ENCODE measurements around the gene HS3ST5. TPM values are rescaled to one million over a fixed set of nuclear protein-coding genes. Genes with fewer than 3 reads are reported as not detected.

The HS3ST5 gene
- total and polyA plus RNA-seq, 2 donors (not counting 3 experiments of a cell fraction or from before 2014, with no cell fraction given), result not detected

DNA sequence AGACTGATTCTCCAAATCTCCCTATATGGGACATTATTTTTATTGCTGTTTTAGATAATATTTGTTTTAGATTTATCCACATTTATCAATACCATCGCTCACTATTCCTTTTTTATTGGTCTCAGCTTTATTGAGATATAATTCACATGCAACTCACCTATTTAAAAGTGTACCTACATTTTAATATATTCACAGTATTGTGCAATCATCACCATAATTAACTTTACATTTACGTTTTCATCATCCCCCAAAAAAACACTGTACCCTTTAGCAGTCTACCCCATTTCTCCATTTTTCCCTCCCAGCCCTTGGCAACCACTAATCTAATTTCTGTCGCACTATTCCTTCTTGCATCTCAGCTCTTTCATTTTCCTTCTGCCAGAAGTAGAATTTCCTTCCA lies 261.1 kb downstream of the HS3ST5 start:
- TF ChIP-seq EZH2 (IDR thresholded peaks at IDR 0.05; ENCODE audit: borderline replicate concordance, low read depth, low read length, severe bottlenecking), result no peak
- no peak for TF ChIP-seq POLR2AphosphoS5 (IDR thresholded peaks at IDR 0.05; ENCODE audit: insufficient read depth, low read depth, low read length)
- no peak for TF ChIP-seq JUN (IDR thresholded peaks at IDR 0.05; ENCODE audit: borderline replicate concordance, insufficient read depth, insufficient read length, low read depth)
- no peak for TF ChIP-seq FOS (IDR thresholded peaks at IDR 0.05; ENCODE audit: borderline replicate concordance, insufficient read depth, low read length)
- TF ChIP-seq POLR2A (IDR thresholded peaks at IDR 0.05; ENCODE audit: low read depth, low read length), result no peak
- TF ChIP-seq, protein P1, sequence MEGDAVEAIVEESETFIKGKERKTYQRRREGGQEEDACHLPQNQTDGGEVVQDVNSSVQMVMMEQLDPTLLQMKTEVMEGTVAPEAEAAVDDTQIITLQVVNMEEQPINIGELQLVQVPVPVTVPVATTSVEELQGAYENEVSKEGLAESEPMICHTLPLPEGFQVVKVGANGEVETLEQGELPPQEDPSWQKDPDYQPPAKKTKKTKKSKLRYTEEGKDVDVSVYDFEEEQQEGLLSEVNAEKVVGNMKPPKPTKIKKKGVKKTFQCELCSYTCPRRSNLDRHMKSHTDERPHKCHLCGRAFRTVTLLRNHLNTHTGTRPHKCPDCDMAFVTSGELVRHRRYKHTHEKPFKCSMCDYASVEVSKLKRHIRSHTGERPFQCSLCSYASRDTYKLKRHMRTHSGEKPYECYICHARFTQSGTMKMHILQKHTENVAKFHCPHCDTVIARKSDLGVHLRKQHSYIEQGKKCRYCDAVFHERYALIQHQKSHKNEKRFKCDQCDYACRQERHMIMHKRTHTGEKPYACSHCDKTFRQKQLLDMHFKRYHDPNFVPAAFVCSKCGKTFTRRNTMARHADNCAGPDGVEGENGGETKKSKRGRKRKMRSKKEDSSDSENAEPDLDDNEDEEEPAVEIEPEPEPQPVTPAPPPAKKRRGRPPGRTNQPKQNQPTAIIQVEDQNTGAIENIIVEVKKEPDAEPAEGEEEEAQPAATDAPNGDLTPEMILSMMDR (IDR thresholded peaks at IDR 0.05; ENCODE audit: extremely low read depth in 1 of 2, insufficient read depth in 1 of 2, low read depth in 1 of 2, low read length in 2 of 2), result no peak
- no peak for TF ChIP-seq MYC (IDR thresholded peaks at IDR 0.05; ENCODE audit: low read depth, low read length)
- TF ChIP-seq, protein P2, sequence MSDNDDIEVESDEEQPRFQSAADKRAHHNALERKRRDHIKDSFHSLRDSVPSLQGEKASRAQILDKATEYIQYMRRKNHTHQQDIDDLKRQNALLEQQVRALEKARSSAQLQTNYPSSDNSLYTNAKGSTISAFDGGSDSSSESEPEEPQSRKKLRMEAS (IDR thresholded peaks at IDR 0.05; ENCODE audit: insufficient read depth, insufficient read length), result no peak
- no peak for TF ChIP-seq GATA2 (IDR thresholded peaks at IDR 0.05; ENCODE audit: insufficient read depth, insufficient read length, low read depth, low read length)
- Histone ChIP-seq H3K27ac (ENCODE audit: insufficient read depth, low read depth, low read length) (no peak overlapping the region), H3K4me3 (replicated peaks in 1 of 3; ENCODE audit: insufficient read depth in 1 of 3, low read depth in 1 of 3, low read length in 3 of 3) (no peak overlapping the region), H3K36me3 (ENCODE audit: control insufficient read depth in 2 of 2, extremely low read depth in 1 of 2, insufficient read depth in 2 of 2, low read length in 2 of 2) (no peaks in the 10 kb centered on the region), H3K79me2 (ENCODE audit: control insufficient read depth, insufficient read depth, low read length) (no peaks in the 10 kb centered on the region), H4K20me1 (replicated peaks; ENCODE audit: control insufficient read depth, extremely low read depth, insufficient read depth, low read length) (no peaks in the 10 kb centered on the region), H3K9ac (replicated peaks; ENCODE audit: extremely low read depth, insufficient read depth, low read length) (no peak overlapping the region), H3K27me3 (ENCODE audit: control insufficient read depth in 2 of 2, insufficient read depth in 2 of 2, low read length in 2 of 2) (peaks cover 0 to 2% of the 10 kb centered on the region in 2 experiments), H2AFZ (ENCODE audit: low read depth, low read length) (no peak overlapping the region), H3K4me2 (ENCODE audit: insufficient read depth, low read length) (no peak overlapping the region), H3K9me1 (replicated peaks; ENCODE audit: control insufficient read depth, extremely low read depth, insufficient read depth, low read length) (no peaks in the 10 kb centered on the region), H3K4me1 (ENCODE audit: control insufficient read depth, extremely low read depth, insufficient read depth, low read length) (no peaks in the 10 kb centered on the region), H3K9me3 (replicated peaks; ENCODE audit: control insufficient read depth, insufficient read depth, low read length) (no peaks in the 10 kb centered on the region)
- intact Hi-C loops (cut with micrococcal nuclease) (no loop called here), dilution Hi-C loops (cut with MboI; ENCODE audit: extremely low pct_ligation_motif_present, low sequenced_read_pairs) (no loop called here)
- CTCF ChIA-PET, result interaction anchor here (0.7 to 1.5 kb wide), 3 partner anchors 12 to 87 kb away, joined by 3 to 4 read pairs (median 4); no protein-coding TSS in a partner anchor
- POLR2A ChIA-PET, result no interaction called here
- no TSS peak for BruUV-seq (replicated peaks)
- FAIRE-seq (no peak), DNase-seq (ENCODE audit: low read depth, low spot score) (no peak)
